Endothelial cell (in vitro differentiated cells): ENCODE data around the gene CHST6. TPM values are rescaled to one million over a fixed set of nuclear protein-coding genes. Genes with fewer than 3 reads are reported as not detected.
"Not testable (repeated sequence)": the region's sequence is repeated elsewhere in the genome, so short reads cannot be mapped to it uniquely, and the experiment has no call there.

Experiments used
- DNase-seq: peaks from one replicate; pipeline ENCODE4 v3.0.0; 2021; ENCODE audit warnings: low spot score
- H3K27ac Mint-ChIP-seq: one replicate; pipeline ENCODE4 v1.8.0; 2021; ENCODE audit warnings: mixed read lengths, inconsistent platforms; ENCODE audit not compliant: unreplicated experiment
- H3K27me3 Mint-ChIP-seq: one replicate; pipeline ENCODE4 v1.8.0; 2021; ENCODE audit warnings: mild to moderate bottlenecking, moderate library complexity, mixed read lengths, inconsistent platforms; ENCODE audit not compliant: unreplicated experiment
- H3K36me3 Mint-ChIP-seq: one replicate; pipeline ENCODE4 v1.8.0; 2021; ENCODE audit warnings: mild to moderate bottlenecking, low read depth, mixed read lengths, inconsistent platforms; ENCODE audit not compliant: unreplicated experiment
- H3K4me1 Mint-ChIP-seq: one replicate; pipeline ENCODE4 v1.8.0; 2021; ENCODE audit warnings: mild to moderate bottlenecking, mixed read lengths, inconsistent platforms; ENCODE audit not compliant: unreplicated experiment
- H3K4me3 Mint-ChIP-seq: one replicate; pipeline ENCODE4 v1.8.0; 2021; ENCODE audit warnings: mild to moderate bottlenecking, mixed read lengths, inconsistent platforms; ENCODE audit not compliant: unreplicated experiment
- H3K9me3 Mint-ChIP-seq: one replicate; pipeline ENCODE4 v1.8.0; 2021; ENCODE audit warnings: mixed read lengths, inconsistent platforms; ENCODE audit not compliant: unreplicated experiment
- CTCF ChIP-seq: fragments of 200-600 bp; sonication (generic); IDR thresholded peaks from one replicate; pipeline ENCODE4 v1.5.0; 2021; ENCODE audit warnings: antibody characterized with exemption; ENCODE audit not compliant: unreplicated experiment
- total RNA-seq: library from RNA; stranded (reverse); fragmentation: NEBNext Ultra II Directional; extraction: Animal tissue kit (Norgen Biotek cat#: 25700); gene quantifications from one replicate; pipeline ENCODE4 v1.2.1, GENCODE V29; 2021; ENCODE audit not compliant: unreplicated experiment

CHST6 gene
- total RNA-seq, 1 donor from 2014 or later: 5.3 TPM

GRCh38 chr16:75433732-75434413 is 61.4 kb downstream of the CHST6 start:
- peak overlapping the region; percentile 89 for H3K4me3 Mint-ChIP-seq

DNA sequence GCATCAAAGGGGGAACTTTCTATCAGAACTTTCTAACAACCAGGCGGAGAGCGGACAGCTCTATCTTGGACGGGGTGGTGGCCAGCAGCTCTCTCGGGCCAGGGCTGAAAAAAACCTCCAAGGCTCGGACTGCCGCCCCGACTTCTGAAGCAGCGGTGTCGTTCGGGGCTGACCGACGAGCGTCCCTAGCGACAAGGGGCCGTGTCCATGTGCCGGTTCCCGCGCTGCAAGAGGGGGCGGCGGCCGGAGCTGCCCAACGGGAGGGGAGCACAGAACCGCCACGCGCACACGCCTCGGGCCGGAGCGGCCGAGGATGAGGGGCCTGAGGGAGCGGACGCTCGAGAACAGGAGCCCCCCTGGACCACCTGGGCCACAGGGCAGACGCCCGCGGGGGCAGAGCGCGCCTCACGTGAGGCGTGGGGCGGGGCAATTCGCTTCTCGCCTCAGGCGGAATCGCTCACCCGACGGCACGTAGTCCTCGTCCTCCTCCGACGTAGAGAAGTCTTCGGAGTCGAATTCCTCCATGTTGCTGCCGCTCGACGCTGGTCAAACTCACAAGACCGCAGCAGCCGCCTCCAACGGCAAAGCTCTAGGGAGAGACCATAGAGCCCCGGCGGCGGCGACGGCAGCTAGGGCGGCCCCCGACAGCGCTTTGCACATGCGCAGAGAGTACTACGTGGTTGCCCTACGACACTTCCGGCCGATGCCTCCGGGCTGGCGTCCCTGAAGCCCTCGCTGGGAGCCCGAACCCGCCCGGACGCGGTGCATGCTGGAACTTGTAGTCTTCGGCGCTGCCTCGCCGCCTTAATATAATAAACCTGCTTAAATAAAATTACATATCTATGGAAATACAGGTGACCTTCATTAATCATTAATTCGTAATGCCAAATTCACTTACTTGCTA is 62.2 kb downstream of the CHST6 start, which contains the start of gene CFDP1:
CFDP1 (minus strand) TSS at position 676 of the 904 bp plus-strand sequence; CDS start at position 525, 151 bp downstream.
- H3K9me3 Mint-ChIP-seq: no peaks in the 10 kb centered on the region
- peaks cover 4% of the 10 kb centered on the region for H3K36me3 Mint-ChIP-seq
- H3K27me3 Mint-ChIP-seq: peaks cover 8% of the 10 kb centered on the region
- H3K4me1 Mint-ChIP-seq: peaks cover 14% of the 10 kb centered on the region
- TF ChIP-seq CTCF: no peak
- H3K4me3 Mint-ChIP-seq: peak within 1 kb of the TSS; percentile 93
- DNase-seq: peak; percentile 94
- peak within 1 kb of the TSS; percentile 94 for H3K27ac Mint-ChIP-seq

More at GRCh38 chr16:75433732-75434413, 61.4 kb downstream of the CHST6 start:
- Mint-ChIP-seq H3K36me3 (peaks cover 4% of the 10 kb centered on the region), H3K27me3 (peaks cover 7% of the 10 kb centered on the region), H3K4me1 (peaks cover 14% of the 10 kb centered on the region), H3K9me3 (no peaks in the 10 kb centered on the region), H3K27ac (peak overlapping the region; percentile 94)
- peak; percentile 60 for DNase-seq
- no peak for TF ChIP-seq CTCF

DNA sequence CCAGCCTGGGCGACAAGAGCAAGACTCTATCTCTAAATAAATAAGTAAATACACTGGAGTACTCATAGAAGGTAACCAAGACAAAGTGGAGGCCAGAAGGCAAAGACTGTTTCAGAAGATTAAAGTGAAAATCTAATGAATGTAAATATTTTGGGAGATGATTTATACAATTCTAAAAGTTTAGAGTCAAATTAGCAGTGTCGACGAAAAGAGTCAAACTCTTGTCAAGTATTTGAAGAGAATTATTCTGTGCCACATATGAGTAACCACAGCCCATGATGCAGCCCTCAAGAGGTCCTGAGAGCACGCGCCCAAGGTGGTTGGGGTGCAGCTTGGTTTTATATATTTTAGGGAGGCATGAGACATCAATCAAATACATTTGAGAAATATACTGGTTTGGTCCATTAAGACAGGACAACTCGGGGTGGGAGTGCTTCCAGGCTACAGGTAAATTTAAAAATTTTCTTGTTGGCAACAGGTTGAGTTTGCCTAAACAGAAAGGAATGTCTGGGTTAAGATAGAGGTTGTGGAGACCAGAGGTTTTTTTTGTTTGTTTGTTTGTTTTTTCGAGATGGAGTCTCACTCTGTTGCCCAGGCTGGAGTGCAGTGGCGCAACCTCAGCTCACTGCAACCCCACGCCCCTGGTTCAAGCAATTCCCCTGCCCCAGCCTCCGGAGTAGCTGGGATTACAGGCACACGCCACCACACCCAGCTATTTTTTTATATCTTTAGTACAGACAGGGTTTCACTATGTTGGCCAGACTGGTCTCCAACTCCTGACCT is 65.4 kb downstream of the CHST6 start:
- TF ChIP-seq CTCF: no peak
- H3K4me3 Mint-ChIP-seq: no peak overlapping the region
- no peaks in the 10 kb centered on the region for H3K9me3 Mint-ChIP-seq
- no peak for DNase-seq
- H3K27me3 Mint-ChIP-seq: peaks cover 10% of the 10 kb centered on the region
- peaks cover 4% of the 10 kb centered on the region for H3K36me3 Mint-ChIP-seq
- peaks cover 20% of the 10 kb centered on the region for H3K4me1 Mint-ChIP-seq
- peak overlapping the region; percentile 71 for H3K27ac Mint-ChIP-seq

DNA sequence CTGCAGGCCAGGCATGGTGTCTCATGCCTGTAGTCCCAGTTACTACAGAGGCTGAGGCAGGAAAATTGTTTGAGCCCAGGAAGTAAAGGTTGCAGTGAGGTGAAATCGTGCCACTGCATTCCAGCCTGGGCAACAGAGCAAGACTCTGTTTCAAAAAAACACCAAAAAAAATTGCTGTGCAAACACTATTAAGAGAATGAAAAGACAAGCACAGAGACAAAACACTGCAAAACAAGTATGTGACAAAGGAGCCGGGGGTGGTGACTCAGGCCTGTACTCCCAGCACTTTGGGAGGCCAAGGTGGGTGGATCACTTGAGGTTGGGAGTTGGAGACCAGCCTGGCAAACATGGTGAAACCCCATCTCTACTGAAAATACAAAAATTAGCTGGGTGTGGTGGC is 68.7 kb downstream of the CHST6 start:
- not testable (repeated sequence) for DNase-seq, H3K27ac Mint-ChIP-seq, H3K9me3 Mint-ChIP-seq, H3K4me3 Mint-ChIP-seq, H3K36me3 Mint-ChIP-seq
- peaks cover 10% of the 10 kb centered on the region for H3K27me3 Mint-ChIP-seq
- peaks cover 16% of the 10 kb centered on the region for H3K4me1 Mint-ChIP-seq

GRCh38 chr16:75424105-75424762 is 71.0 kb downstream of the CHST6 start:
- not testable (repeated sequence) for H3K36me3 Mint-ChIP-seq, H3K9me3 Mint-ChIP-seq, H3K4me3 Mint-ChIP-seq, DNase-seq, H3K27me3 Mint-ChIP-seq
- Mint-ChIP-seq H3K27ac (peak overlapping the region; percentile 48), H3K4me1 (peaks cover 23% of the 10 kb centered on the region)
